IPS-18a (cell line): ENCODE measurements around the gene CCDC74A.
"Not testable (repeated sequence)": the region's sequence is repeated elsewhere in the genome, so short reads cannot be mapped to it uniquely, and the experiment has no call there.

Experiments
- H3K27ac ChIP-seq: one replicate; pipeline ENCODE4 v1.5.1; 2013; ENCODE audit warnings: low read length
- H3K27me3 ChIP-seq: one replicate; pipeline ENCODE4 v1.6.1; 2013; ENCODE audit warnings: mild to moderate bottlenecking, low read length; ENCODE audit not compliant: control insufficient read depth, insufficient read depth
- H3K36me3 ChIP-seq: one replicate; pipeline ENCODE4 v1.6.1; 2013; ENCODE audit warnings: low read depth, low read length; ENCODE audit not compliant: control insufficient read depth
- H3K4me1 ChIP-seq: one replicate; pipeline ENCODE4 v1.6.1; 2013; ENCODE audit warnings: low read depth, low read length; ENCODE audit not compliant: control insufficient read depth
- H3K4me3 ChIP-seq: one replicate; pipeline ENCODE4 v1.5.1; 2013; ENCODE audit warnings: low read length
- H3K9ac ChIP-seq: one replicate; pipeline ENCODE4 v1.6.1; 2013; ENCODE audit warnings: mild to moderate bottlenecking, low read length, moderate library complexity
- H3K9me3 ChIP-seq: one replicate; pipeline ENCODE4 v1.6.1; 2013; ENCODE audit warnings: low read depth, low read length; ENCODE audit not compliant: control insufficient read depth

Gene CCDC74A

GRCh38 chr2:131556998-131557397, 29.3 kb downstream of the CCDC74A start:
- Histone ChIP-seq H3K4me1 (no peaks in the 10 kb centered on the region), H3K27me3 (no peaks in the 10 kb centered on the region), H3K9ac (no peak overlapping the region), H3K4me3 (no peak overlapping the region), H3K36me3 (no peaks in the 10 kb centered on the region), H3K9me3 (no peaks in the 10 kb centered on the region), H3K27ac (no peak overlapping the region)

GRCh38 chr2:131557558-131558321, 30.1 kb downstream of the CCDC74A start:
- Histone ChIP-seq H3K27me3 (no peaks in the 10 kb centered on the region), H3K36me3 (no peaks in the 10 kb centered on the region), H3K27ac (no peak overlapping the region), H3K9me3 (no peaks in the 10 kb centered on the region), H3K9ac (no peak overlapping the region), H3K4me1 (no peaks in the 10 kb centered on the region), H3K4me3 (no peak overlapping the region)

GRCh38 chr2:131566371-131566770, 38.7 kb downstream of the CCDC74A start:
- no peaks in the 10 kb centered on the region for H3K27me3 ChIP-seq
- no peaks in the 10 kb centered on the region for H3K4me1 ChIP-seq

GRCh38 chr2:131567891-131568290, 40.2 kb downstream of the CCDC74A start:
- Histone ChIP-seq H3K27ac (no peak overlapping the region), H3K36me3 (no peaks in the 10 kb centered on the region), H3K4me1 (no peaks in the 10 kb centered on the region), H3K4me3 (no peak overlapping the region), H3K9ac (no peak overlapping the region), H3K9me3 (no peaks in the 10 kb centered on the region), H3K27me3 (no peaks in the 10 kb centered on the region)

More at GRCh38 chr2:131566371-131566770, 38.7 kb downstream of the CCDC74A start:
- no peak overlapping the region for H3K4me3 ChIP-seq
- H3K9me3 ChIP-seq, result no peaks in the 10 kb centered on the region
- H3K36me3 ChIP-seq, result no peaks in the 10 kb centered on the region
- H3K9ac ChIP-seq, result no peak overlapping the region
- no peak overlapping the region for H3K27ac ChIP-seq

- not testable (repeated sequence) for H3K9ac ChIP-seq, H3K36me3 ChIP-seq, H3K4me1 ChIP-seq, H3K4me3 ChIP-seq, H3K9me3 ChIP-seq, H3K27ac ChIP-seq, H3K27me3 ChIP-seq
These were observed 40.7 kb downstream of the CCDC74A start for GRCh38 chr2:131568401-131568800.

GRCh38 chr2:131572175-131572574, 44.5 kb downstream of the CCDC74A start:
- H3K4me3 ChIP-seq, result no peak overlapping the region
- H3K9ac ChIP-seq, result no peak overlapping the region
- no peaks in the 10 kb centered on the region for H3K9me3 ChIP-seq
- no peaks in the 10 kb centered on the region for H3K4me1 ChIP-seq
- no peak overlapping the region for H3K27ac ChIP-seq
- H3K36me3 ChIP-seq, result no peaks in the 10 kb centered on the region
- no peaks in the 10 kb centered on the region for H3K27me3 ChIP-seq

- Histone ChIP-seq H3K4me1 (peaks cover 5% of the 10 kb centered on the region), H3K4me3 (no peak overlapping the region), H3K9ac (no peak overlapping the region), H3K36me3 (no peaks in the 10 kb centered on the region), H3K27ac (no peak overlapping the region), H3K9me3 (no peaks in the 10 kb centered on the region), H3K27me3 (no peaks in the 10 kb centered on the region)
These were observed 50.1 kb downstream of the CCDC74A start for GRCh38 chr2:131577812-131578211.

GRCh38 chr2:131580187-131580586, 52.5 kb downstream of the CCDC74A start:
- H3K4me1 ChIP-seq, result peaks cover 5% of the 10 kb centered on the region
- no peaks in the 10 kb centered on the region for H3K9me3 ChIP-seq
- H3K27me3 ChIP-seq, result no peaks in the 10 kb centered on the region
- no peak overlapping the region for H3K27ac ChIP-seq
- H3K9ac ChIP-seq, result no peak overlapping the region
- no peaks in the 10 kb centered on the region for H3K36me3 ChIP-seq
- H3K4me3 ChIP-seq, result no peak overlapping the region
